GM19452 (cell line): ENCODE results near the gene CARD18.
"Not testable (repeated sequence)": the region's sequence is repeated elsewhere in the genome, so short reads cannot be mapped to it uniquely, and the experiment has no call there.

Experiments
- ATAC-seq: cut with Tn5 transposase; IDR thresholded peaks from one replicate; pipeline ENCODE4 v1.9.1; 2021; ENCODE audit not compliant: unreplicated experiment

The CARD18 gene

DNA sequence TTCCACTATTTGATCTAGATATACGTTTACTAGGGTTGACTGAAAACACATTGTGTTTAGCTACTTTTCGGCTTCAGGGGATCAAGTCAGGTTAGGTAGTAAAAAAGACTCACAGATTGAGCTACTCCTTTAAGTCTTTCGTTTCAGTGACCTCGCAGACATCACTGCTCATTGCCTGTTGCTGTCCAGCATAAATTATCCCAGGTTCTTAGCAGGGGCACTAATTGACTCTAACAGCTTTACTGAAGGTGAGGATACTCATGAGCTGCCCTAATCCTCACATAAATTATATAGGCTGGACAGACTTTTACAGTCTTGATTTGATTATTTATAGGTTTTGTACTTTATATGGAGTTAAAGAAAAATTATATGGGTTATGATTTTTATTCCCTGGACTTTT lies 3.7 kb downstream of the CARD18 start:
- ATAC-seq: no peak

DNA sequence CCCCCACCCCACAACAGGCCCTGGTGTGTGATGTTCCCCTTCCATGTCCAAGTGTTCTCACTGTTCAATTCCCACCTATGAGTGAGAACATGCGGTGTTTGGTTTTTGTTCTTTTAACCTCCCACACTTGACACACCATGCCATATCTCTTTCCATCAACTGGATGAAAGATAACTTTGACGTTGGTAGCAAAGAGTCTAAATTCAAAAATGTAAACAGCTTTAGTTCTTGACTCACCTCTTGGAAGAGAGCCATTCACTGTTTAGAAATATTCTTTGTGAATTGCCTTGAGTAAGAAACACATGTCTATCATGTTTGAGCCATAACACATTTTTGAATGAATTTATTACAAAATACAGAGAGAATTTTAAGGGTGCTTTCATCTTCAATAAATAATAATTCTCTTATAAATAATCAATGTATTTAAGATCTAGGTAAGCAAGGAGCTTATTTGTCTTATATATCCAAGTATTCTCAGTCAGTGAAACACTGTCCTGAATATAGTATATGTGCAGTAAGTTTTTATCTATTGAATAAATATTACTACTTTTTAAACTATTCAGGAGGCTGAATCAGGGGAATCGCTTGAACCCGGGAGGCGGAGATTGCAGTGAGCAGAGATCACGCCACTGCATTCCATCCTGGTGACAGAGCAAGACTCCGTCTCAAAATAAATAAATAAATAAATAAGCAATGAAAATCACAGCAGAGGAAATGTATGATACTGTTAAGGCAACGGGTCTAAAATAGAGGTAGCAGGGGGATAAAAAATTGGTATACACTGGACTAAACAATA lies 6.7 kb downstream of the CARD18 start:
- no peak for ATAC-seq

DNA sequence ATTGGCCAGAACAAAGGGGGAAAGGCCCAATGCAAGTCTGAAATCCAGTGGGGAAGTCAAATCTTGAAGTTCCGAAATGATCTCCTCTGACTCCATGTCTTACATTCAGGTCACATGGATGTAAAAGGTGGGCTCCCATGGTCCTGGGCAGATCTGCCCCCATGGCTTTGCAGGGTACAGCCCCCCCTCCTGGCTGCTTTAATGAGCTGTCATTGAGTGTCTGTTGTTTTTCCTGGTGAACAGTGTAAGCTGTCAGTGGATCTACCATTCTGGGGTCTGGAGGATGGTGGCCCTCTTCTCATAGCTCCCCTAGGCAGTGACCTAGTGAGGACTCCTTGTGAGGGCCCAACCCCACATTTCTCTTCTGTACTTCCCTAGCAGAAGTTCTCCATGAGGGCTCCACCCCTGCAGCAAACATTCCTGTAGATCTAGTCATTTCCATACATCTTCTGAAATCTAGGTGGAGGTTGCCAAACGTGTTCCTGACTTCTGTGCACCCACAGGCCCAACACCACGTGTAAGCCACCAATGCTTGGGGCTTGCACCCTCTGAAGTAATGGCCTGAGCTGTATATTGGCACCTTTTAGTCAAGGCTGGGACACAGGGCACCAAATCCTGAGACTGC lies 9.3 kb downstream of the CARD18 start:
- no peak for ATAC-seq

DNA sequence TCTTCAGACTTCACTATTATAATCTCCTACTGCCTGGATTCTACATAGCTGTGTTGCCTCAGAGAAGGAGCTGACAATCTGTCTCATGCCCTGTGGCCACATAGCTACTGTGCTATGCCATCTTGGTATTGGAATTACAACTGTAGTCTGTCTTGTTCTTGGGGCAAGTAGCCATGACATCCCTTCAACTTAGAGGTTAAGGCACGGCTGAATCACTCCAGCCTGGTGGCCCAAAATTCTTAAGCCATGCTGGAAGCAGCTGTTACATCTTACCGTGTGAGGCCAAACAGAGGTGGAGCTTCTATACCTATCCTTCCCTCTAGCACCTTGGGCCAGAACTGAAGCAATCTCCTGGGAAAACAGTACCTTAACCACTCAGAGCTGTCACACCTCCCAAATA lies 14.8 kb downstream of the CARD18 start:
- no peak for ATAC-seq

DNA sequence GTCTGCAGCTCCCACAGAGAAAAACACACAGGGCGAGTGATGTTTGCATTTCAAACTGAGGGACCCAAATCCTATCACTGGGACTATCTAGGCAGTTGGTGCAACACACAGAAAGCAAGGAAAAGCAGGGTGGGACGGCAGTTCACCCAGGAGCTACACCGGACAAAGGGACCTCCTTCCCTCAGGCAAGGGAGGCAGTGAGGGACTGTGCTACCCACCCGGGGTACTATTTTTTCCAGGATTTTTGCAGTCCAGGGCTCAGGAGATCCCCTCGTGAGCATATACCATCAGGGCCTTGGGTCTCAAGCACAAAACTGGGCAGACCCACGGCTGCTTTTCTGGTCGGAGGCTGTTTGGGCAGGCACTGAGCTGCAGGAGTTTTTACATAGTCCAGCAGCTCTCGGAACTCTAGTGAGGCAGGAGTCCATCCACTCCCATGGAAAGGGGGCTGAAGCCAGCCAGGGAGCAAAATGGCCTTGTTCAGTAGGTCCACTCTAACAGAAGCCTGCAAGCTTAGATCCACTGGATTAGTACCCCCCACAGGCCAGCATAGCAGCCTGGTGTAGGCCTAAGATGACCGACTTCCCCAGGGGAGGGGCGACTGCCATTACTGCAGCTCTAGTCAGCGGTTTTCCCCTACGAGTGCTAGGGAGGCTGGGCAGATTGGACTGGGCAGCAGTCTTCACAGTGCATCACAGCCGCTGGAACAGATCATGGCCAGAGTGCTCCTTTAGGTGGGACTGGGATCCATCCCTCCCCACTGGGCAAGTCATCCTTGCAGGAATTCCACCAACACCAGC lies 28.2 kb downstream of the CARD18 start:
- ATAC-seq: no peak

DNA sequence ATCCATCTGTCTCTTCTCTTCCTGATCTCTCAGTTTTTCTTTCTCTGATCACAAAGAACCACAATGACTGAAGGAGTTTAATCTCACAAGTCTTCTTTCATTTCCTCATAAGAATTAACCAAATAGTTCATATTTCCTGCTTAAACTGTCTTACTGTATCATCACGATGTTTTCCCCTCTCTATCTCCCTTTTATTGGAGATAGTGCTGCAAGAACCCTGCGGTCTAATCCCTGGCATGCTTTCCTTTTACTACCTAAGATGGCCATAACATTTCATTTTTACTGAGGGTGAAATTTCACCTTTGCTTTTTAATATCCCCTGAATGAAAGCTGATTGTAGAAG lies 28.9 kb downstream of the CARD18 start:
- ATAC-seq: no peak

DNA sequence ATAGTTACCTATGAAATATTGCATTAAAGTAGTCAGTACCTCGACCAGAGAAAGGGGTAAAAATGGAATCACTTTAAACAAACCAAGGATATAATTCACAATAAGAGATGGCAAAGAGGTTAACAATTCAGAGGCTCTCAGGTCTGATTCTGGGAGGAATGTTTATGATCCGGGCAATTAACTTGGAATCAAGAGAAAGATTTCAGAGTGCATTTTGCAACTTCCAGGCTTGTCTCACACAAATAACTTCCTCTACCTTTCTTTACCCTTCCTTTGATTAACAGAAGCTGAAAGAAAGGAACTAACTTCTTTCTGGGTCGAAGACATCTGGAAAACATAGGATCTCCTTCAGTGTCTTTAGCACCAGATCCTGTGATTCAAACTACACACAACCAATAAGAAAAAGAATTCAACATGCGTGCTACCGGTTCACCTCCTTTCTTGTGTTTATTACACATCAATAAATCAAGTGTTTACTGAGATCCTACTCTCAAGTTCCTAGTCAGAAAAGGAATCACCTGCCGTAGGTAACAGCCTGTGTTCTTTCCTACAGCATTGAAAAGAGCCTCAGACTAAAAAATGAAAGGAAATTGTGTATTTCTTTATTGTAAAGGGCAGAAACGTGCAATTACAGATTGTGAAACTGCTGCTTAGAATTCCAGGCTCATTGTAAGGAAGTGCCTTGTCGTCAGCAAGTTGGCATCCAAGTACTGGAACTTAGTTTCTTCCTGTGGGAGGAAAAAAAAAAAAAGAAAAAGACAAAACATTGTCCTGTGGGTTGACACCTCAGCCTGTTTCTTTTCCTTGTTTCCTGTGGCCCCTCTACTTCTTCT lies 29.5 kb downstream of the CARD18 start:
- ATAC-seq: no peak

DNA sequence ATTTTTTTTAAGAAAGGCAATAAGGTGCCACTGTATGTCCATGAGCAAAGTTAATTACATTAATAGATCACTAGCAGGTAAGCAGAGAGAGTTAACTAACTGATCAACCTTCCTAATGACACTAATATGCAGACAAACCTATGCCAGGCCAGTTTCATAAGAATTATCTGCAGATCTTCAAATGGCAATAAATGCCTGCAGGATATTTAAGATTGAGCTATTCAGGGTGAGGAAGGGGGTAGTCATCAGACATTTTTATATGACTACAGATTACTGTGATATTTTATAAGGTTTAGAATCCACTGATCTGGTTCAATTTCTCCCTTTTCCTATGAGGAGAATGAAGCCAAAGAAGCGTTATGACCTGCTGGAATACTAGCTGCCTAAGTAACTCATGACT lies 30.2 kb downstream of the CARD18 start:
- ATAC-seq: no peak

DNA sequence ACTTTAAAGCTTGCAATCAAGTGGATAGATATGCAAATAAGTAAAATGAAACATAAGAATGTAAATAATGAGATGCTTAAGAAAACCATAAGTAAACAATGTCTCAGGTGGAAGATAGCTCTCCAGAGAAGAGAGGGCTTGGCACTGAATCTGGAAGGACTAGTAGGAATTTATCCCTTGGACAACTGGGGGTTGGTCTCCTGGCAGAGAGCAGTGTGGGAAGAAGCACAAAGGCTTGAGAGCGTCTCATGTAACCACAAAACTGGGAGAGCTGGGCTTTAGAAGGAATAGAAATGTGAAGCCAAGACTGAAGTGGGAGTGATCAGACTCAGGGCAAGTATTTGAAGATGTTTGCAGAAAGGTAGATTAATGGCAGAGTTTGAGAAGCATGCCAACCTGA lies 31.3 kb downstream of the CARD18 start:
- no peak for ATAC-seq

DNA sequence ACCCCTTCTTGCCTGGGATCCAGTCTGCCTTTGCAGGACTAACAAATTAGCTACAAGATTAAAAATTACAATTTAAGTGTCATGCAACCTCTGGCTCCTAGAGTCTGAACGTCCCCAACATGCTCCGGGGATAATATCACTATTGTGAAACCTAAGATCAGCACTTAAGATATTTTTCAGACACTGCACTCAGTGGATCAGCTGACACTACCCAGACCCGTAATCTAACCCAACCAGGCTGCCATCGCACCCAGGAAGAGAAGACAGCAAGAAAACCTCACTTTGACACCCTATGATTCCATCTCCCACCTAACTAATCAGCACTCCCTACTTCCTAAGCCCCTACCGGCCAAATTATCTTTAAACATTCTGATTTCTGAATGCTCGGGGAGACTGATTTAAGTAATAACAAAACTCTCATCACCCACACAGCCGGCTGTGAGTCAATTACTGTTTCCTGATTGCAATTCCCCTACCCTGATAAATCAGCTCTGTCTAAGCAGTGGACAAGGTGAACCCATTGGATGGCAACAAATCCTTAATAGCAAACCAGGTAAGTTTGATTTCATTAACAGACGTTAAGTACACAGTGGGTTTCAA lies 32.2 kb downstream of the CARD18 start:
- not testable (repeated sequence) for ATAC-seq

DNA sequence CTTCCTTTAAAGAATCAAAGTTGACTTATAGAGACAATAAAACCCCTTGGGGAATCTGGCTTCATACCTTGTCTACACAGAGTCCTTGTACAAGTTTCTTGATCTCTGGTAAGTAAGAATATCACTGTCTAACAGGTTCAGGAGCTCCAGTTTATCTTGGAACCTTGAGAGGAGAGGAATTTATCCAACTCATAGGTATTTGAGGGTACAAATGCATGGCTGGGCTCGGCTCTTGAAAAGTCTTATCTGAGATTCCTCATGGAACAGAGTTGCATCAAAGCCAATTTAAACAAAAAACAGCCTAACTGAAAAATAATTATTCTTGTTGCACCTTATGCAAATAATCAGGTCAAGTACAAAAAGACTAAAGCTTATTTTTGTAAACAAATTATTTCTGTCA lies 33.4 kb downstream of the CARD18 start:
- no peak for ATAC-seq

DNA sequence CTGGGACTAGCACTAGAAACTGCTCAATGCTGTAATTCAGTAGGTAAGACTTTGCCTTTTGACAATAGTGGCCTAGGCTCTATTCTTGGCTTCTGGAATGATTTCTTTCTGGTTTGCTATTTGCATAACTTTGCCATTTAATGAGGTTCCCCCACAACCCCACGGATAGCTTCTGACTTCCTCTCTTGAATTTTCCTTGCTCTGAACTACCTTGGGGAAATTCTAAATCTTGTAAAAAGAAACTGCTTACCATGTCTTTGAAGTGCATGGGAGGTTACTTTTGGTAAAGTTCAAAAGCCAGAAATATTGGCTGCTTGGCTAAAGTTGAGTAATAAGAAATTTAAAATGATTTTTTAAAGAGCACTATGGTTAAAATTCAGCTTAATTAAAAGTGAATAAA lies 35.3 kb downstream of the CARD18 start:
- ATAC-seq: no peak

DNA sequence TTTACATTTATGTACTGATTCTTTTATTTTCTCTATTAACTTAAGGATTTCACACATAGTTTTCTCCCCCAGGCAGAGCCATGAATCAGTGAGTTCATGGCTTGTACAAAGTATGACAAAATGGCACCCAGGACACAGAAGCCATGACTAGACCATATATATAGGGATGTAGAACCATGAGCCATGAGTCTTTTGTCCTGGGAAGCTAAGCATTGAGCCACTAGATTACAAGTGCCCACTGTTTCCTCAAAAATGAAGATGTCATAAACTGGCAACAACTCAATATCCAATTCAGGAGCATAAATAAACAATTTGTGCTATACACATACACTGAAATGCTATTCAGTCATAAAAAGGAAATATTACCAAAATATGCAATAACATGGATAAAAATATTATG lies 36.2 kb downstream of the CARD18 start:
- ATAC-seq: no peak

DNA sequence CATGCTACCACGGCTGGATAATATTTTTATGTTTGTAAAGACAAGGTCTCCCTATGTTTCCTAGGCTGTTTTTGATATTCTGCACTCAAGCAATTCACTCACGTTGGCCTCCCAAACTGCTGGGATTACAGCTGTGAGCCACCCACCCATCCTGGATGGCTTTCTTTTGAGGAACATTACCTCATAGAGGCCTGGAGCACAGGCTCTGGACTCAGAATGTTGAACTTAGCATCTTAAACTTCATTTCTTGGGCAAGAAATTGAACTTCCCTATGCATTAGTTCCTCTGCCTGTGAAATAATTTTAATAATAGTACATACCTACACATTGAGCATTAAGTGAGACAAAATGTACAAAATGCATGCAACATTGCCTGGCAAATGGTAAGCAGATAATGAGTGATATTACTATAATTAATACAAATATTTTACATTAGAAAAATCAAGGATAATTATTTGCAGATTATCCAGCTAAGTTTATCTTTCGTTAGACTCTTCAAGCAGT lies 37.4 kb downstream of the CARD18 start:
- not testable (repeated sequence) for ATAC-seq

DNA sequence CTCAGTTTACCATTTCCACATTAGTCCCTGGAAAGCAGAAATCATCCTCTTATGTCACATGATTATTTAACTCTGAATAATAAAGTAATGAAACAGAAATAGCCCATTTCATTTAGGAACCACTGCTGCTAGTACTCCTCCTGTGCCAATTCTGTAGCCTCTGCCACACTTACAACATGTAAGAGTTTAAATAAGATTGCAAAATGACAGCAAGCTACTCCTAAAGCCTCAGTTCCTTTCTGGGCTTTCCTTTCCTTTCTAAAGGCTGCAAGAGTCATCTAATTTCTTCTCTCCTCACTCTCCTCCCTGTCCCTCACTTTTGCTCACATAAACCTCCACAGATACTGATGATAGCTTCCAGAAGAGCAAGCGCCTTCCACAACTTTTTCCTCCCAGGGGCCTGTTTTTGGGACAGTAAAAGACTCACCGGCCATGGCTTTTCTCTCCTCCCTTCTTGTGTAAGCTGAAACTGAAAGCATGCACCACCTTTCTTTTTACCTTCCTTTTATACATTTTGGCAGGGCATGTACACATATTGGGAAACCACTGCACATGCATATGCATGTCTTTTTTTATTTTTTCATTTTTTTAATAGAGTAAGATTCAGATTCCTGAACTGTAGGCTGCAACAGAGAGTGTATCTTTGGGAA lies 38.5 kb downstream of the CARD18 start:
- no peak for ATAC-seq

DNA sequence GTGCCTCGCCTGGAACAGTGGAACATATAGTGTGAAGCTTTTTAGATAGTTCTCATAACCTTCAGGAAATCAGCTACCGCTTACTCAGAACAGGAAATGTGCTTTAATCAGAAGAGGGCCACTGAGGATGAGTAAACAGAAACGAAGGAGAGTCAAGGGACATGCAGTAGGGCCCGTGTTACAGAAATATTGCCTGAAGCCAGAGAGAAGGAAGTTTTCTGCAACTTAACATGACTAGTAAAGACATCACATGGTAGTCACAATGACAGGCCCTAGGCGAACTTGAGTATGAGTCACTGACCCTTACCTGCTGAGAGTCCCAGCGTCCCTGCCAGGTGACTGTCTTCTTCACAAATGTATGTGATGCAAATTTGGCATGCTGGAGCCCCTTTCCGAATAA lies 39.4 kb downstream of the CARD18 start:
- ATAC-seq: no peak

DNA sequence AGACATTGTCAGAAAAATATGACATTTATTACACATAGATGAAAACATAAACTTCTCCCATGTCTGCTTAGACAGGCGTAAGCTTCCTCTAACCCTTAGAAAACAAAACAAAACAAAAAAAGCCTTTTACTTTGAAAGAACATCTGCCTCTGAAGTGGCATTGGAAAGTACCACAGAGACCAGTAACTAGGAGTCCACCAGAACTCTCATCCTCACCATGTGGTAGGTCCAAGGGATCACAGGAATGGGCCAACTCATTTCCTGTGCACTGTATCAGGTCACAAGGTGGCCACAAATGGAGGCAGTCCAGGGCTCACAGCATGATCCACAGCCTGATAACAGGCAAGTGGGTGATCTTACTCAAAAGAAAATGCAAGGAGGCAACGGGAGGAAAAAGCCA lies 40.0 kb downstream of the CARD18 start:
- ATAC-seq: not testable (repeated sequence)

DNA sequence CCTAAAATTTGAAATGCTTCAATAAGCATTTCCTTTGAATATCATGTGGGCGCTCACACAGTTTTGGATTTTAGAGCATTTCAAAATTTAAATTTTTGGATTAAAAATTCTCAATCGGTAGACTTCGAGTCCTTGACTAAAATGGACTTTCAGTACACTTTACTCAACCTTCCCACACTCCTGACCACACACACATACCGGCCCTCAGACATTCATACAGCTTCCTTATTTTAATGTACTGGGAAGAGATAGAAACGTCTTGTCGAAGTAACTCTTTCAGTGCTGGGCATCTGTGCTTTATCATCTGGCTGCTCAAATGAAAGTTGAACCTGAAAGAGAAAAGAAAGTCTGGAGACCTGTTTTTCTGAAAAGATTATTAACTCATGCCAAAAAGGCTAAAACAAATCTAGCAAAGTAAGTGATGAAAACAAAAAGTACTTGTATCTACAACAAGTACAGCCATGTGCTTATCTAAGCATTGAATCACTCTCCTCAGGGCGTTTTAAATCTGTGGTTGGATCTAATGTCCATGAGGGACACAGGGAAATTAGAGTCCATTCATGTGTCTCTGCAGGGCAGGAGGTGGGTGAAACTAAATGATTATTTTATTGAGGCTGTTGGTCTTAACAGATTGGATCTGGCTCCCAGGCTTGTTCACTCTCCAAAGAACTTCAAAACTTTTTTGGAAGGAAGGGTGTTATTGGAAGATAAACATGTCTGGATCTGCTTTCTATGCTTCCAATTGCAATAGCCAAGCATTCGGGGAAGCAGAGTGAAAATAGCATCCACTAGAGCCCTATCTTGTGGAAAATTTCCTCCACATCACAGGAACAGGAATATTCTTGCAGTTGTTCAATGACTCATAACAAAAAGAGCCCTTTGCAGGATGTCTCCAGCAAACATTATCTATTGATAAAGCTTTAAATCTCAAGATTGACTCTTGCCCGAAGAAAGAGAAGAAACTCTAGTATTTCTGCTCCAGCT lies 47.0 kb downstream of the CARD18 start:
- no peak for ATAC-seq
